Stimulated activated CD8-positive, alpha-beta memory T cell treated with anti-CD3 and anti-CD28 coated beads, Interleukin-15, amount 100 ng/mL, for 48 hours (primary cell): Measurements from ENCODE around the gene BACE2.

Experiments
- DNase-seq, 2 donors: peaks; one replicate each; pipeline ENCODE4 v3.0.0-alpha.2; 2020; ENCODE audit warnings: low read depth in 2 of 2

Gene BACE2

GRCh38 chr21:41148798-41149197, 19.2 kb upstream of the BACE2 start:
- no peak for DNase-seq

GRCh38 chr21:41149199-41149598, 18.8 kb upstream of the BACE2 start:
- no peak for DNase-seq

DNA sequence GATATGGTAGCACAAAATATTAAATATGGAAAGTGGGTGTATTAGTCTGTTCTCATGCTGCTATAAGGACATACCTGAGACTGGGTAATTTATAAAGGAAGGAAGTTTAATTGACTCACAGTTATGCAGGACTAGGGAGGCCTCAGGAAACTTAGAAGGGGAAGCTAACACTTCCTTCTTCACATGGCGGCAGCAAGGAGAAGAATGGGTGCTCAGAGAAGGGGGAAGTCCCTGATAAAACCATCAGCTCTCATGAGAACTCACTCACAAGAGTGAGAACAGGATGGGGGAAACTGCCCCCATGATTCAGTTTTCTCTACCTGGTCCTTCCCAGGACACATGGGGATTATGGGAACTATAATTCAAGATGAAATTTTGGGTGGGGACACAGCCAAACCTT, 15.8 kb upstream of the BACE2 start:
- no peak for DNase-seq

GRCh38 chr21:41153443-41153842, 14.5 kb upstream of the BACE2 start:
- DNase-seq: no peak

DNA sequence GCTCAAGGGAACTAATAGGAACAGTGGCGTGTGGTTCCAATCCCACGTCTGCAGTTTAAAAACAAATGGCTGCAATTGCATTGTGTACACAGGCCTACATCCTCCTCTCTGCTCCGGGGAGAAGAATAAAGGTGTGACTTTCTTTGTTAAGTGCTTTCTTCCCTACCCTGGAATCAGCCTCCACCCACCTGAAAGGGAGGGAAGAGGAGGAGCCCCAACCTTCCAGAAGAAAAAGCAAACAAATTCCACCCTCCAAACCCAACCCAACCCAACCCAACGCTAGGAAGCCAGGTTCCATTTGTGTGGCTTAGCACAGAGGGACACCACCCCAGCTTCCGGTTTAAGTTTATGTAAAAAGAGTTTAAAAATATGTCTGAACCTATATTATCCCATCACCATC, 11.8 kb upstream of the BACE2 start:
- no peak for DNase-seq

DNA sequence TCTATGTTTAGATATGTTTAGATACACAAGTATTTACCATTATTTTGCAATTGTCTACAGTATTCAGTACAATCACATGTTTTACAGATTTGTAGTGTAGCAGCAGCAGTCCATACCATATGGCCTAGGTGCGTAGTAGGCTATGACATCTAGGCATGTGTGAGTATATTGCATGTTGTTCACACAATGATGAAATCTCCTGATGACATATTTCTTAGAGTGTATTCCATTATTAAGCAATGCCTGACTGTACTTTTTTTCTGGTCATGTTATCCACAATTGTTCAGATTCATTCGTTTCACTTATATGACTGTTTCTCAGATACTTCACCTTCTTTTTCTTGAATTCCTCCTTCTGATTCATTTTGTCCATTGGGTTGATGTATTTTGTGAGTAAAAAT, 9.9 kb upstream of the BACE2 start:
- DNase-seq: no peak

GRCh38 chr21:41160036-41160435, 7.9 kb upstream of the BACE2 start:
- DNase-seq: no peak

DNA sequence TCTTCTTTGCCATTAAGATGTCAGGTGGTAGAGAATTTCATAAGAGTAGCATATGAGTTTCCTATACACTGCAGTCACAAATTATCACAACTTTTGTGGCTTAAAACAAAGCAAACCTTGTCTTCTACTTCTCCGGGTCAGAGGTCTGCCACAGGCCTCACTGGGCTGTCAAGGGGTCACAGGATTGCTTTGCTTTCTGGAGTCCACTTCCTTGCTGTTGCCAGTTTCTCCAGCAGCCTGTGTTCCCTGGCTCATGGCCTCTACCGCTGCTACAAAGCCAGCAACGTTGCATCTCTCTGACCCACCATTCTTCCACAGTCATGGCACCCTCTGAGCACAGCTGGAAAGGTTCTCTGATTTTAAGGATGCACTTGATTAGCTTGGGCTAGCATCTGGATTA, 6.5 kb upstream of the BACE2 start:
- DNase-seq: no peak

DNA sequence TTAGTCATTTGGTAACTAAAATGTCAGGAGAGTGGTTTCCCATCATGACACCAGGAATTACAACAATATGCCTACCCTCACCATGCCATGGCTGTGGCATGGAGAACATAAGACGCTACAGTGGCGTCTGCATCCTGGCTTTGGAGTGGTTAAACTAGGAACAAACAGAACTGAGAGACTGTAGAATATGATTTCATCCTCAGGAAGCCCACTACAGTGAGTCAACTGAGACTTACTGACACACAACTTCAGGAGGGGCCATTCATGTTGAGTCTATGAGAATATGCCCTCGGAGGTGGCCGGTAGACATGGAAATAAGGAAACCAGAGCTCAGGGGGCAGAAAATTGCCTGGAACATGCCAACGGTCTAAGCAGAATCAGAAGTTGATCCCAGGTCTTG, 5.9 kb upstream of the BACE2 start:
- DNase-seq: no peak

GRCh38 chr21:41163091-41163490, 4.9 kb upstream of the BACE2 start:
- DNase-seq: no peak

GRCh38 chr21:41164052-41164451, 3.9 kb upstream of the BACE2 start:
- DNase-seq: no peak

GRCh38 chr21:41164981-41165655, 2.8 kb upstream of the BACE2 start:
- DNase-seq: no peak

DNA sequence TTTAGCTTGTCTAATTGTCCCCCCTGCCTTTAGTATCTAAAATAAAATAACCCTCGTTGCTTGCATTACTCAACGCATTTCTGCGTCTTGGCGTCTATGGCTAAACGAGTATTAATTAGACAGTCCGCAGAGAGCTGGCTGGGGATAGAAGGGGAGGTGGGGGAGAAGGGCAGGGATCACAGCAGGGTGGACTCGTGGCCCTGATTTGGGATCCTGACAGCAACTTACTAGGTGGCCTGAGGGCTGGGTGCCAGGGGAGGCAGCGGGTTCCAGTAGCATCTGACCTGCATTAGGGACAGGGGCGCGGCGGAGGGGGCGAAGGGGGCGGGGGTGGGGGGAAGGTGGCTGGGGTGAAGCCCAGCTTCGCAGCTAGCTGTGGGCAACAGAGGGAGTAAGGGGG, 1.1 kb upstream of the BACE2 start:
- no peak for DNase-seq

- DNase-seq: no peak
These were observed 664 bp downstream of the BACE2 start for GRCh38 chr21:41168391-41169257.

DNA sequence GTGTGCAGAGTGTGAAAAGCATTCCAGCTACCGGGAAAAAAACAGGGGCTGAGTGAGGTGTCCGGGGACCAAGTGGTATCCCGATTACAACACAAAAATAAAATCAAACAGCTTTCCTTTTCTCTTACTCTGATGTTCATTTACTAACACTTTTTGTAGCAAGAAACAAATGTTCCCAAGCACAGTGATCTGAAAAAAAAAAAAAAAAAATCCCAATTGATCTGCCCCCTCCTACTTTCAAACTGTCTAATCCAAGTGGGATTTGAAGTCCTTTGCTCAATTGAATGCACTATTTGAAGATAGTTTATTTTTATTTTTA, 1.3 kb downstream of the BACE2 start:
- no peak for DNase-seq

DNA sequence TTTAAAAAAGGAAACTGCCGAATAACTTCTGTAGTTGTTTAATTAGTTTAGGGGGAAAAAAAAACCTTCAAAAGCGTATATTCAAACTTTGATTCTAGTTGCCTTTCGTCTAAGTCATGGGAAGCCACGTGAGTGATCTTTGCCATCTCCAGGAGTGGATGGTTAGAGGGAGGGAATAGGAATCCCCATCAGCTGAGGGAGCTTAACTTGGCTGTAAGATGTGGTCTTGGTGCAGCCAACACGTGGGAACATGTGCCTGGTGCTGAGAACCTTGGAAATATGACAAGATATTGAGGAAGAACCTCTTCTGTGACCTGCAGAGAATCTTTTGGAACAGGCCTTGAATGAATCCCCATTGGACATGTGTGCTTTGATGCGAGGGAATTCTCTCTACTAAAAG, 1.7 kb downstream of the BACE2 start:
- no peak for DNase-seq

DNA sequence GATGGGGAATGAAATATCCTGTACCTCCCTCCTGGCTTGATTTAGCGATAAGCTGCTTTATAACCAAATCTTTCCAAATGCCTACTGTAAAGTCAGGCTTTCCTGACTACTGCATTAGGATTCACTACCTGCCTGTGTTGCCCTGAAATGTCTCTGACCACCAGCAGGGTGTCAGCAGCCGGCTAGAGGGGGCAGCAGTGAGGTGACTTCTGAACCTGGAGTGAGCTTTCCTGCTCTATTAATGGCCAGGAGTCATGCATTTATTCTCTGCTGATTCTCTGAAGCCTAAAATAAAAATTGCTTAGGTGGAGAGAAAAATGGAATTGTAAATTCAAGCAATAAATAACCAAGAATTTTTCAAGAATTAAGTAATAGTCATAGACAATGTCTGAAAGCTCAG, 2.5 kb downstream of the BACE2 start:
- DNase-seq: no peak

- no peak for DNase-seq
These were observed 3.1 kb downstream of the BACE2 start for GRCh38 chr21:41170859-41171609.

DNA sequence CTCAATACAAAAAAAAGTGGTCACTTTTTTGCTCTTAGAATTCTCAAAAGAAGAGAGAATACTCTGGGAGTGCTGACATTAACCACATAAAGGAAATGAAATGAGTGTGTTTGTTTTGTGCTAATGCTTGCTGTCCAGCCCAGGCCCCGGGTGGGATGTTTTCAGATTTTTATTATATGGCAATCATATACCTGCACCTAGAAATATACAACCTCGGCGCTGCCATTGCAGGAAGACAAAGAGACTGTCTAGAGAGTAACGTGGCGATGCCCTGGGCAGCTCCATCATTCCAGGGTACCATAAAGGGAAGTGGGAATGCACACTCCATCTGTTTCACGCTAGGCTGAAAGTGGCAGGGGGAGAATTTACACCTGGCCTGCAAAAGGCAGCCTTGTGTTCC, 7.1 kb downstream of the BACE2 start:
- DNase-seq: no peak

DNA sequence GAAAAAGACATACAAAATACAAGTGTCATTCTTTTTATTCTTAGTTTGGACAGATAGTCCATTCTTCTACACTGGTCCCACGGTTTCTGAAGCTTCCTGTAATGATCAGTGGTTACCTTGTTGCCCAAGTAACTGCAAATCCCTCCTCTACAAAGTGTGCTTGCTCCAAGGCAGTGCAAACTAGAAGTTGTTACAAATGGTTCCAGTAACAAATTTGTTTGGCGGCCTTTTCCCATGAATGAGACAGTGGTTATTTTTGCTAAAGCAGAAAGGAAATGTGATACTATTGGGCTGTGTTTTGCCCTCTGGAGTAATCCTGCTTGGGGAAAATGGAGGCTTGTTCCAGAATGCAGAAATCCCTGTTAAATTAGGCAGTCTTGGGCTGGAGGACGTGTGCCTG, 8.9 kb downstream of the BACE2 start:
- no peak for DNase-seq

- DNase-seq: no peak
These were observed 12.8 kb downstream of the BACE2 start for GRCh38 chr21:41180752-41181151.

GRCh38 chr21:41182547-41182946, 14.6 kb downstream of the BACE2 start:
- DNase-seq: no peak

- no peak for DNase-seq
These were observed 15.6 kb downstream of the BACE2 start for GRCh38 chr21:41183575-41183974.
